HG02642 (cell line): ENCODE results near the gene PTPRQ.

Experiments used
- ATAC-seq: cut with Tn5 transposase; IDR thresholded peaks from one replicate; pipeline ENCODE4 v1.9.1; 2021; ENCODE audit warnings: mild to moderate bottlenecking; ENCODE audit not compliant: unreplicated experiment, poor library complexity

PTPRQ gene

GRCh38 chr12:80714846-80715245, 270.8 kb downstream of the PTPRQ start:
- no peak for ATAC-seq

- no peak for ATAC-seq
These were observed 271.7 kb downstream of the PTPRQ start for GRCh38 chr12:80715713-80716249.

- ATAC-seq = no peak
These were observed 272.8 kb downstream of the PTPRQ start, which contains the start of gene MYF5 for GRCh38 chr12:80716696-80717469. Gene MYF5, plus strand, starts transcription at chr12:80716912. Its CDS starts 152 bp downstream, at chr12:80717064.

GRCh38 chr12:80717856-80718255, 273.8 kb downstream of the PTPRQ start:
- ATAC-seq = no peak

- ATAC-seq = no peak
These were observed 276.5 kb downstream of the PTPRQ start for GRCh38 chr12:80720516-80720915.

- no peak for ATAC-seq
These were observed 277.3 kb downstream of the PTPRQ start for GRCh38 chr12:80721326-80721725.
